ENCODE results near the gene PDGFRA.

DNA sequence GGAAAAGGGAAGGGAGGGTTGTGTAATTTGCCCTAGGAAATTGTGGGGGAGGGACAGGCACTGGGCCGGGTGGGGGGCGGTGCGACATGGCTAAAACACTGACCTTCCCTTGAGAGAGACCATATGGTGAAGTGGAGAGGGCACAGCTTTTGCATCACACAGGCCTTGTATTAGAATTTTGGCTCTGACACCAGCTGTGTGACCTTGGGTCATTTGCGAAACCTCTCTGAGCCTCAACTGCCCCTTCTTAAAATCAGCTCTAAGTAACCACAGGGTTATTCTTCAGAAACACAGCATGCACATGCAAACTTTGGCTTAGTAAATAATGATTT is 25.8 kb downstream of the PDGFRA start:
- TF ChIP-seq POLR2A (IDR thresholded peaks at IDR 0.05), result no peak
- TF ChIP-seq, protein P1, sequence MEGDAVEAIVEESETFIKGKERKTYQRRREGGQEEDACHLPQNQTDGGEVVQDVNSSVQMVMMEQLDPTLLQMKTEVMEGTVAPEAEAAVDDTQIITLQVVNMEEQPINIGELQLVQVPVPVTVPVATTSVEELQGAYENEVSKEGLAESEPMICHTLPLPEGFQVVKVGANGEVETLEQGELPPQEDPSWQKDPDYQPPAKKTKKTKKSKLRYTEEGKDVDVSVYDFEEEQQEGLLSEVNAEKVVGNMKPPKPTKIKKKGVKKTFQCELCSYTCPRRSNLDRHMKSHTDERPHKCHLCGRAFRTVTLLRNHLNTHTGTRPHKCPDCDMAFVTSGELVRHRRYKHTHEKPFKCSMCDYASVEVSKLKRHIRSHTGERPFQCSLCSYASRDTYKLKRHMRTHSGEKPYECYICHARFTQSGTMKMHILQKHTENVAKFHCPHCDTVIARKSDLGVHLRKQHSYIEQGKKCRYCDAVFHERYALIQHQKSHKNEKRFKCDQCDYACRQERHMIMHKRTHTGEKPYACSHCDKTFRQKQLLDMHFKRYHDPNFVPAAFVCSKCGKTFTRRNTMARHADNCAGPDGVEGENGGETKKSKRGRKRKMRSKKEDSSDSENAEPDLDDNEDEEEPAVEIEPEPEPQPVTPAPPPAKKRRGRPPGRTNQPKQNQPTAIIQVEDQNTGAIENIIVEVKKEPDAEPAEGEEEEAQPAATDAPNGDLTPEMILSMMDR (IDR thresholded peaks at IDR 0.05), result no peak
